ENCODE results near the gene OLFML2A. TPM values are rescaled to one million over a fixed set of nuclear protein-coding genes. Genes with fewer than 3 reads are reported as not detected.

OLFML2A gene
- total RNA-seq, 1 donor from 2014 or later = 0.35 TPM

- no peak for DNase-seq (ENCODE audit: low spot score)
These were observed 72.9 kb downstream of the OLFML2A start for GRCh38 chr9:124849801-124850200.

GRCh38 chr9:124852121-124852828 is 75.3 kb downstream of the OLFML2A start:
- DNase-seq (ENCODE audit: low spot score) = no peak
- no peak for ATAC-seq

More at GRCh38 chr9:124849801-124850200, 72.9 kb downstream of the OLFML2A start:
- no peak for ATAC-seq

- ATAC-seq = peak; percentile 91
- peak; percentile 78 for DNase-seq (ENCODE audit: low spot score)
These were observed 76.0 kb downstream of the OLFML2A start, which contains the start of gene WDR38 for GRCh38 chr9:124852829-124853531. Gene WDR38 (plus strand): TSS chr9:124853460. CDS start chr9:124853532, 72 bp downstream.

- ATAC-seq (no peak), DNase-seq (ENCODE audit: low spot score) (no peak)
These were observed 76.7 kb downstream of the OLFML2A start for GRCh38 chr9:124853605-124854143.

GRCh38 chr9:124854161-124854560 is 77.2 kb downstream of the OLFML2A start:
- no peak for DNase-seq (ENCODE audit: low spot score)
- no peak for ATAC-seq

- no peak for DNase-seq (ENCODE audit: low spot score)
- ATAC-seq = no peak
These were observed 77.9 kb downstream of the OLFML2A start for GRCh38 chr9:124854822-124855221.

- ATAC-seq = no peak
- DNase-seq (ENCODE audit: low spot score) = no peak
These were observed 78.6 kb downstream of the OLFML2A start for GRCh38 chr9:124855566-124855943.

- no peak for DNase-seq (ENCODE audit: low spot score)
- ATAC-seq = peak; percentile 18
These were observed 79.2 kb downstream of the OLFML2A start for GRCh38 chr9:124855944-124856765.

GRCh38 chr9:124857533-124858162 is 80.7 kb downstream of the OLFML2A start:
- ATAC-seq (no peak), DNase-seq (ENCODE audit: low spot score) (no peak)

- DNase-seq (ENCODE audit: low spot score) = no peak
These were observed 81.6 kb downstream of the OLFML2A start for GRCh38 chr9:124858330-124859046.

GRCh38 chr9:124859803-124860581 is 83.1 kb downstream of the OLFML2A start:
- DNase-seq (ENCODE audit: low spot score) (no peak), ATAC-seq (no peak)

More at GRCh38 chr9:124858330-124859046, 81.6 kb downstream of the OLFML2A start:
- no peak for ATAC-seq

GRCh38 chr9:124860582-124861341 is 83.8 kb downstream of the OLFML2A start:
- ATAC-seq = no peak
- no peak for DNase-seq (ENCODE audit: low spot score)

GRCh38 chr9:124861342-124862229 is 84.7 kb downstream of the OLFML2A start, which contains the start of the genes ARPC5L and RPL35:
Gene ARPC5L (plus strand): TSS chr9:124862130. CDS start chr9:124869291, 7,161 bp downstream.
Gene RPL35 (minus strand): TSS chr9:124861957. CDS start chr9:124861912, 45 bp downstream.
- ATAC-seq = peak; percentile 97
- peak; percentile 95 for DNase-seq (ENCODE audit: low spot score)

- no peak for DNase-seq (ENCODE audit: low spot score)
- no peak for ATAC-seq
These were observed 86.5 kb downstream of the OLFML2A start for GRCh38 chr9:124863371-124863871.
